GM18526 (cell line): ENCODE measurements around the gene GABRP.

Source experiments
- POLR2A ChIP-seq: IDR thresholded peaks from 3 replicates; pipeline ENCODE4 v1.6.1; 2011; ENCODE audit not compliant: insufficient read length; ENCODE audit errors: extremely low read depth

The GABRP gene

GRCh38 chr5:170771496-170771895 lies 12.0 kb upstream of the GABRP start:
- no peak for TF ChIP-seq POLR2A

DNA sequence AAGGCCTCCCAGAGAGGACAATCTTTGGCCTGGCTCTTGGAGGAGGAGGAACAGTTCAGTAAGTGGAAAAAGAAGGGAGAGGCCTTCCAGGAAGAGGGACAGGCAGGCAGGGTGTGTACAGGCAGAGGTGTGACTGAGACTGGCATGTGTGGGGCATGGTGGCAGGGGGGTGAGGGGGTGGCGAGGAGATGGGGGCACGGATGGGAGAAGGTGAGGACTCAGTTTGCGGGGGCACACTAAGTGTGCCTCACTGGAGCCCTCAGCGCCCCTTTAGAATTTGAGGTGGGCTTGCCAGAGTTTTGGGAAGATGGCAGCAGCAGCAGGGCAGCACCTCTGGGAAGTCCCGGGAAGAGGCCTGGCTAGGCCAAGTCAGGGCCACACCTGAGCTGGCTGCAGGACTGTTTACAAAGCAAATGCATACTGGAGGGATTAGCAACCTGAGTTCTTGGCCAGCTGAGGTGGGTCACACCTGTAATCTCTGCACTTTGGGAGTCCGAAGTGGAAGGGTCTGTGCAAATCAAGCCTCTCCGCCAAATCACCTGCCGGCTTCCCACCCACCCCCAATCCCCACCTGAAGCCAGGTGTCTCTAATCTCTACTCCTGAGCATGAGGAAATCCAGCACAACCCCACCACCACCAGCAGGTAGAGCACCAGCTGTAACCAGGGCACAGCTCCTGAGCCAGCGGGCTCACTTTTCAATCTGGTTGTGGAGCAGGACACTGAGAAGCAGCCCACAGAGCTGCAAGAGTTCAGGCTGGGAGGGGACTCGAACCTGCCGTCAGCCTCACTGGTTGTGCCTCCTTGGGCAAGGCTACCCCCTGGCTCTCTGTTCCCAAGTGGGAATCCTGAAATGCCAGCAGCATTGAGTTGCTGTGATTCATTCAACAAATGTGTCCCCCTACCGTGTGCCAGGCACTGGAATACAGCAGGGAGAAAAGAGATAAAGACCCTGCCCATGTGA lies 10.2 kb upstream of the GABRP start:
- no peak for TF ChIP-seq POLR2A

GRCh38 chr5:170774831-170775230 lies 8.7 kb upstream of the GABRP start:
- no peak for TF ChIP-seq POLR2A

- no peak for TF ChIP-seq POLR2A
Measured at GRCh38 chr5:170781946-170782345, 1.6 kb upstream of the GABRP start.

- no peak for TF ChIP-seq POLR2A
Measured at GRCh38 chr5:170782438-170782837, 1.1 kb upstream of the GABRP start.

DNA sequence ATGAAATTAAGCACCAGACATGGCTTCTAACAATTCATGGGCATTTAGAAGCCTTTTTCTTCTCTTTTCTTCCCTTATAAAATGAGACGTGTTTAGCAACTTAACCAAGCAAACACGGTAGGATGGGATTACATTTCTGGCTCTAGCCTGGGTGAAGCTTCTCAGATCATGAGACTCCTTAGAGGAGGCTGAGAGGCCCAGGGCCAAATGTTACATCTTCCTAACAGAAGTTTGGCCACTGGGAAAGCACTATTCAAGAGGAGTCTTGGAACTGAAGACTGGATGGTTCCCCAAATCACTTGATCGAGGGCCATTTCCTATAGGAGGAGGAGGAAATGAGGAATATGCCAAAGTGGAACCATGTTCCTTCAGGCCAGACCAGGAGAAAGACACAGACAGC lies 1.9 kb downstream of the GABRP start:
- TF ChIP-seq POLR2A = no peak

GRCh38 chr5:170787216-170787615 lies 3.7 kb downstream of the GABRP start:
- TF ChIP-seq POLR2A = no peak

GRCh38 chr5:170788626-170789304 lies 5.2 kb downstream of the GABRP start:
- TF ChIP-seq POLR2A = no peak

DNA sequence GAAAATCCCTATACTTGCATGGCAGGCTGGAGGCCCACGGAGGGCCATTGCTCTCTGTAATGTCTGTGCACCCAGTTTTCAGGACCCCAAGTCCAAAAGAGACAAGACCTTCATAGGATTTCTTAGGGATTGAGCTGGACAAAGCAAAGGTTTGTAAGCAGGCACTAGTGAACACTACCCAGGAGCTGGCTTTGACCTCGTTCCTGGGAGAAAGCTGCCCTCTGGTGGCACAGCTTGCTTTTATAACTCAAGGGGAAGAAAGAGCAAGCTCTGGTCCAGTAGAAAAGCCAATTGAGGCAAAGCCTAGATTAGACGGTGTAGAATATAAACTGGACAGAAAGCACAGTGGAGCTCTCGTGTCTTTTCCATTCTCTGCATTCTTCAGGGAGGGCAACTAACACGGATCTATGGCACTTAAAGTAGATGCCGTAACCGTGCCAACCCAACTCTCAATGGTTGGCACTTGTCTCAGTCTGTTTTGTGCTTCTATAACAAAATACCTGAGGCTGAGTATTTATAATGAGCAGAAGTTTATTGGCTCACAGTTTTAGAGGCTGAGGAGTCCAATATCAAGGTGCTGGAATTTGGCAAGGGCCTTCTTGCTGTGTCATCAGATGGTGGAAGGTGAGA lies 7.9 kb downstream of the GABRP start:
- no peak for TF ChIP-seq POLR2A

GRCh38 chr5:170792878-170793277 lies 9.4 kb downstream of the GABRP start:
- no peak for TF ChIP-seq POLR2A

- TF ChIP-seq POLR2A = no peak
Measured at GRCh38 chr5:170795154-170795553, 11.6 kb downstream of the GABRP start.

DNA sequence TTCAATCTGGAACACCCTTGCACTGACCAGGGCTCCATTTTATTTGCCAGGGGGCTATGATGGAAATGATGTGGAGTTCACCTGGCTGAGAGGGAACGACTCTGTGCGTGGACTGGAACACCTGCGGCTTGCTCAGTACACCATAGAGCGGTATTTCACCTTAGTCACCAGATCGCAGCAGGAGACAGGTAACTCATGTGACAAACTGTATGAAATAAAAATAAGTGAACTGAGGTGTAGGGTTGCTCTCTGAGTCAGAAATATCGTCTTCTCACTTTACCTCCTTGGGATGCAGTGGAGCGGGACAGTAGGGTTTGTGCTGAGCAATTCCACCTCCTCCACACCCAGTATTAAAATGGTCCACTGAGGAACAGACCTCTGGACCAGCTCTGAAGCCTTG lies 22.1 kb downstream of the GABRP start:
- TF ChIP-seq POLR2A = no peak

DNA sequence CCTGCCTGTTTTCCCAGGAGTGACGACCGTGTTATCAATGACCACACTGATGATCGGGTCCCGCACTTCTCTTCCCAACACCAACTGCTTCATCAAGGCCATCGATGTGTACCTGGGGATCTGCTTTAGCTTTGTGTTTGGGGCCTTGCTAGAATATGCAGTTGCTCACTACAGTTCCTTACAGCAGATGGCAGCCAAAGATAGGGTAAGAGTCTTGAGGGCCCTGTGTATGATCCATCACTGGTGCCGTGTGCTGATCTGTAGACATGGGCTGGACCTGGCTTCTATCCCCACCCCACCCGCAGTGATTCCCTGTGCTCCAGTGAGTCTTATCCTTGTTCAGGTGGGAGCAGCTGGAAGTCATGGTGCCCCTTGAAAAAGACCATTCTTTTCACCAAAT lies 26.0 kb downstream of the GABRP start:
- TF ChIP-seq POLR2A = no peak

GRCh38 chr5:170811719-170812118 lies 28.2 kb downstream of the GABRP start:
- TF ChIP-seq POLR2A = no peak

DNA sequence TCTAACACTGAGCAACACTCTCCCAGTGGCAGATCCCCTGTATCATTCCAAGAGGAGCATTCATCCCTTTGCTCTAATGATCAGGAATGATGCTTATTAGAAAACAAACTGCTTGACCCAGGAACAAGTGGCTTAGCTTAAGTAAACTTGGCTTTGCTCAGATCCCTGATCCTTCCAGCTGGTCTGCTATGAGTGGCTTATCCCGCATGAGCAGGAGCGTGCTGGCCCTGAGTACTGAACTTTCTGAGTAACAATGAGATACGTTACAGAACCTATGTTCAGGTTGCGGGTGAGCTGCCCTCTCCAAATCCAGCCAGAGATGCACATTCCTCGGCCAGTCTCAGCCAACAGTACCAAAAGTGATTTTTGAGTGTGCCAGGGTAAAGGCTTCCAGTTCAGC lies 29.7 kb downstream of the GABRP start:
- TF ChIP-seq POLR2A = no peak

- no peak for TF ChIP-seq POLR2A
Measured at GRCh38 chr5:170817195-170817594, 33.7 kb downstream of the GABRP start.
